GM10266 (cell line): Measurements from ENCODE around the gene MARCHF4.

ENCODE experiments used
- DNase-seq: peaks from one replicate; pipeline ENCODE4 v3.0.0; 2012; ENCODE audit errors: extremely low spot score
- TF ChIP-seq, protein P1 (sequence below): IDR thresholded peaks from 2 replicates; pipeline ENCODE4 v1.5.1; 2012; ENCODE audit warnings: mild to moderate bottlenecking, low read depth; ENCODE audit not compliant: control insufficient read depth, insufficient read depth; ENCODE audit errors: missing control alignments

The MARCHF4 gene

DNA sequence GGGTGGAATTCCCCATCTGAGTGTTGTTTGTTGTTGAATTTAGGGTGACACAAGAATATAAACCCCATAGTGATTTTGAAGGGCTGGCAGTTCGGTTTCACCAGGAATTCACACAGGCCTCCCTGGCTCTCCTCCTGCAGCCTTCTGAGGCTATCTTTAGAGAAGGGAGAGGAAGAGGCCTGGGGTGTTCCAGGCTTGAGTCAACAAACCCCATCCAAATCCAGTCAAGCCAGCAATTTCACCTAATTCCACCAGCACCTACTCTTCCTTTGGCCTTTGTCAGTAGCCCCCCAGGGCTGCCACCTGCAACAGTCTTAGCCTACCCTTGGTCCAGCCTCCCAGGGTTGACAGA, 32.0 kb downstream of the MARCHF4 start:
- TF ChIP-seq, protein P1, sequence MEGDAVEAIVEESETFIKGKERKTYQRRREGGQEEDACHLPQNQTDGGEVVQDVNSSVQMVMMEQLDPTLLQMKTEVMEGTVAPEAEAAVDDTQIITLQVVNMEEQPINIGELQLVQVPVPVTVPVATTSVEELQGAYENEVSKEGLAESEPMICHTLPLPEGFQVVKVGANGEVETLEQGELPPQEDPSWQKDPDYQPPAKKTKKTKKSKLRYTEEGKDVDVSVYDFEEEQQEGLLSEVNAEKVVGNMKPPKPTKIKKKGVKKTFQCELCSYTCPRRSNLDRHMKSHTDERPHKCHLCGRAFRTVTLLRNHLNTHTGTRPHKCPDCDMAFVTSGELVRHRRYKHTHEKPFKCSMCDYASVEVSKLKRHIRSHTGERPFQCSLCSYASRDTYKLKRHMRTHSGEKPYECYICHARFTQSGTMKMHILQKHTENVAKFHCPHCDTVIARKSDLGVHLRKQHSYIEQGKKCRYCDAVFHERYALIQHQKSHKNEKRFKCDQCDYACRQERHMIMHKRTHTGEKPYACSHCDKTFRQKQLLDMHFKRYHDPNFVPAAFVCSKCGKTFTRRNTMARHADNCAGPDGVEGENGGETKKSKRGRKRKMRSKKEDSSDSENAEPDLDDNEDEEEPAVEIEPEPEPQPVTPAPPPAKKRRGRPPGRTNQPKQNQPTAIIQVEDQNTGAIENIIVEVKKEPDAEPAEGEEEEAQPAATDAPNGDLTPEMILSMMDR = no peak
- DNase-seq = no peak

DNA sequence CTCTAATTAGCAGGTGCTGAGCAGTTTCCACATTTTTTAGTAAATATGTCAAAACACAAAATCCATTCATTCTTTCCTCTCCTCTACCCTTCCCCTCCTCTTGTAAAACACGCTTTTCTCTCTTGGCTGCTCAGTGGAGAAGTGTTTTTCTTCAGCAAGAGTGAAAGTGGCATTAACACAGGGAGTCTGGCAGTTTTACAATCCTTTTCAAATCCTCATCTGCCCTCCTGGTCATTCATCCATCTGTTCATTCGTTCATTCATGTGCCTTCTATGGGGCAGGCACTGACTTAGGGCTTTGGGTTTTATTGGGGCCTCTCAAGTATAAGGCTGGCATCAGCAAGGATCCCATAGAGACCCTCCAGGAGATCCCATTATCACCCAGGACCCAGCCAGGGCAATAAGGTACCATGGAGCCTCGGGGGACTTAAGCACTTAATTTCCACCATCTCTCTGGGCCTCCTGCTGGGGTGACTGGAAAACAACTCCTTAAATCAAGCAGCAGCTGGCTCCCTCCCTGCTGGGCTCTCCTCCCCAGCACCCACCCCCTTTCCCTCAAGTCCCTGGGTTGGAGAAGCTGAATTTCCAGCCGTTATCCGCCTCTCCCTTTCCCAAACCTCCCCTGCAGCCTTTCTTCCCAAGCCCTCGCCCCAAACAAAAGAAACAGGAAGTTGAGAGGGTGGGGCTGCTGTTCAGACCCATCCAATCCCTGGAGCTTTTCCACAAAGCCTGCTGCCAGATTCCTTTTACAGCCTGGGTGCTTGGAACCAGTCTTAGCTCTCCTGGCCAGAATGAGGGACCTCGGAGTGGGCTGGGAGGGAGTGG, 32.6 kb downstream of the MARCHF4 start:
- TF ChIP-seq, protein P1 = no peak
- no peak for DNase-seq

DNA sequence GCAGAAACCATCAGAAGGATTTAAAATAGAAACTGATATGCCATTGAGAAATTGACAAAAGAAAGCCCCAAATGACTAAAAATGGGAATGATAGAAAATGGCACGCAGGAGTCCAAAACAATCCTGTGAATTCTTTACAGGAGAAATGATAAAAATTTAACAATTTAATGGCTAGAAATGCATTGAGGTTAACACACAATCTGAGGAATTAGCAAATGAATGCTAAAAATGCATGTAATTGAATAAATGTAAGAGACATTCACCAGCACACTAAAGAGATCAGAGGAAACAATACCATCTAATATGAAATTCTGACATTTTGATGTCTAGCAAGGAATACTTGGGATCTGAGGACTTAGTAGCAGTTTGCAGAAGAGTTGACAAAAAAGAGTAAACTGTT, 37.0 kb downstream of the MARCHF4 start:
- TF ChIP-seq, protein P1 = no peak
- DNase-seq = no peak

DNA sequence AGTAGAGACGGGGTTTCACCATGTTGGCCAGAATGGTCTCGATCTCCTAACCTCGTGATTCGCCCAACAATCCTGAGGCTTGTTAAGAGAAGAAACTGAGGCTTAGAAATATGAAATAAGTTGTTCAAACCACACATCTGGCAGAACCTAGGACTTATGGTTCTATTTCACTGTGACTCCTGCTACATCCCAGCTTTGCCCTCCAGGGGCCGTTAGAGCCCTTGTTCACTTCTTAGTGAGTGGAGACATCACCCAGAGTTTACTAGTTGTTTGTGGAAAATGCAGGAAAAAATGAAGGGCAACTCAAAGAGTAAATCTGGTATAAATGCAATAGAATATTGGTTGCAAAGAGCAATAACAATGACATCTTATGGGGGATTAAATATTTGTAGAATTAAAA, 43.9 kb downstream of the MARCHF4 start:
- DNase-seq = no peak

DNA sequence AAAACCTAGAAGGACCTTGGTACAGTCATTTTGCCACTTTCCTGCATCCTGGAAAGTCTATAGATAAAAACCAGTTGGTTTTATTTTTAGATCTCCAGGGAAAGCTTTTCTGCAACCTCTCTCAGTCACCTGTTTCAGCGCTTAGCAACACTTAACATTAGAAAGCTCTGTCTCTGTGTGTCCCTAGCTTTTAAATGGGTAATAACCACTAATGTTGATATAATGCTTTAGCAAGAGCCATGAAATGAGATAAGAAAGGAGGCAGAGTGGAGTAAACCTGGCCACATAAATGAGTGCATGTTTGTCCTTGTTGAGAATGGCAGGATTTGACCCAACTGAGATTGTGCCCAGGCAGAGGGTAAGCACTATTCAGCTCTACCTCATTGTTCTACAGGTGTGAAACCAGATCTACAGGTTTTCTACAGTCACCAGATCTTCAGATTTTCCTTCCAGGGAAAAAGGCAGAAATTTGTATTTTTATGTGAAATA, 44.8 kb downstream of the MARCHF4 start:
- DNase-seq = no peak
- TF ChIP-seq, protein P1 = no peak

More for the DNA sequence above, 43.9 kb downstream of the MARCHF4 start:
- TF ChIP-seq, protein P1 = no peak
